SKM-1 (cell line): ENCODE data around the gene MRRF.

Experiments used
- DNase-seq: peaks from one replicate; lab custom pipeline; 2025; ENCODE audit not compliant: unreplicated experiment; lab: John Stamatoyannopoulos, UW

MRRF gene

GRCh38 chr9:122331523-122331927 is 66.8 kb downstream of the MRRF start:
- no peak for DNase-seq

DNA sequence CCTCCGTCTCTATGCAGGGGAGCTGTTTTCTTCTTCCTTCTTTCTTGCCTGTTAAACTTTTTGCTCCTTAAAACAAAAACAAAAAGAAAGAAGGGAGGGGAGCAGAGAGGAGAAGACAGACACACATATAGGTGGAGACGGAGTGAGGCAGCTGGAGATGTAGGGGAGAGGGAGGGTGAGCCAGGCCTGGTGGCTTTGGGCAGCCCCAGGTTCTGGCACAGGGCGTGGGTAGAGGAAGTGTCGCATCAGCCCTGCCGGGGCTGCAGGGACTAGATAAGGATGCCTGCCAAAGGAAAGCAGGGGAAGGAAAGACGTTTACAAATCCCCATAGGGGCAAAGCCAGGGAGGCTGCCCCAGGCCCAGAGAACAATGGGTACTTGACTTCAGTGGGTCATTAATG is 67.4 kb downstream of the MRRF start:
- no peak for DNase-seq

- DNase-seq: no peak
Observed at GRCh38 chr9:122332644-122333043, 68.0 kb downstream of the MRRF start.

- DNase-seq: no peak
Observed at GRCh38 chr9:122333169-122333808, 68.6 kb downstream of the MRRF start.

GRCh38 chr9:122334916-122335315 is 70.2 kb downstream of the MRRF start:
- DNase-seq: no peak

DNA sequence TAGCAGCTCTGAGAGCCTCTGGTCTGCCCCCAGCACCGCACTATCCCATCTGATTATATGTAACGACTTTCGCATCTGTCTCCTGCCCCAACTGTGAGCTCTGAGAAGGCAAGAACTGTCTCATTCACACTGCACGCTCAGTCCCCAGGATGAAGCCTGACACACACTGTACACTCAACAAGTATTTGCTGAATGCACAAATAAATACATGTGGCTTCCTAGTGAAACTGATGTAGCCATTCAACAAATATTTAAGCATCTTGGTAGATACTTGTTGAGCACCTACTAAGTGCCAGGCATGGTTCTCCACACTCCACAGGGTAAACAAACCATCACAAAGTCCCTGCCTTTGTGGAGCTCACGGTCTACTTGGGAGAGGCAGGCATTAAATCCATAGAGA is 71.5 kb downstream of the MRRF start:
- DNase-seq: no peak

GRCh38 chr9:122336866-122337555 is 72.3 kb downstream of the MRRF start:
- no peak for DNase-seq

GRCh38 chr9:122337556-122337929 is 72.9 kb downstream of the MRRF start:
- DNase-seq: no peak

DNA sequence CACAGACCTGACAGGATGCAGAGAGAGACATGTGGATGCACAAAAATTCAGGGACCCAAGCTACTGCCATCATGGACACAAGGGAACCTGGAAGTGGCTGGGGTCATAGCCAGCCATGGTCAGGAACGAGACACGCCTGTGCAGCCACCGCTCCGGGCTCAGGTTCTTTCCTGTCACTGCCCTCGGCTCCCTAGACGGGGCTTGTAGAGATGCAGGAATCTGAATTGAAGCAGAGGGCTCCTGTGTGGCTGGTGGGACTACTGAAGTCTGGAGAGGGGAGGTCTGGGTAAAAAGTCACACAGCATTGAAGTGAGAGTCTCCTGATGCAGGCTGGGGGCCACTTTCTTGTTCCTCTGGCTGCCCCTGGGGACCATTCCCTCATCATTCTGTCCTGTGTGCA is 73.9 kb downstream of the MRRF start:
- no peak for DNase-seq

DNA sequence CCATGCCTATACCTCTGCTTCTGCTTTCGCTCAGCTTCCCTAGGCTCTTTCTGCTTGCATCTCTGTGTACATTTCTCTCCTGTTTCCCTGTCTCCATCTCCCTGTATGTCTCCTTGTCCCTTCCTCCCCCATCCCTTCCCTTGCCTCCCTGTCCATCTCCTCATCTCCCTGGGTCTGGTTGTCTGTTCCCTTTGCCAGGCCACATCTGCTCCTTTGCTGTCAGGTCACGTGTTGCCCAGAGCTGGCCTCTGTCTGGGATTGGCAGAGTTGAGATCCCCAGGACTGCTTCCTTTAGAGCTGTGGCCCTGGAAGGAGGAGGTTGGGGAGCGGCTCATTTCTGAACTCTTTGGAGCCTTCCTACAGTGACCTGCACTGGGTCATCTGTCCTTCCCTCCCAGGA is 74.3 kb downstream of the MRRF start:
- no peak for DNase-seq

GRCh38 chr9:122339579-122339978 is 74.9 kb downstream of the MRRF start:
- no peak for DNase-seq

DNA sequence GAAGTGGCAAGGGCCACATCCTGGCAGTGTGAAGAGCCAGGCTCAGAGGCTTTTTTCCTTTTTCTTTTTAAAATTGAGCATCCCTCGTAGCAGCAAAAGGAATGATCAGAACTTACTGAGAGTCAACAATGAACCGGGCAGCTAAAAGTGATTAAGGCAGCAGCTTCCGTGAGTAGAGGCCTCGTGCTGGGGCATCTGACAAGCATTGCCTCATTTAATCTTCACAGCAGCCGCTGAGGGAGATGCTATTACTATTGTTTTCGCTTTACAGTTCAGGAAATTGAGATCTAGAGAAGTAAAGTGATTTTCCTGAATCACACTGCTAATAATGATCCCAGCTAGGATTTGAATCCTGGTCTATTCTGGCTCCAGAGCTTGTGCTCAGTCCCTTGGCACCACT is 75.5 kb downstream of the MRRF start:
- no peak for DNase-seq

GRCh38 chr9:122342323-122343050 is 77.8 kb downstream of the MRRF start:
- no peak for DNase-seq

- DNase-seq: no peak
Observed at GRCh38 chr9:122346478-122347347, 82.0 kb downstream of the MRRF start.

DNA sequence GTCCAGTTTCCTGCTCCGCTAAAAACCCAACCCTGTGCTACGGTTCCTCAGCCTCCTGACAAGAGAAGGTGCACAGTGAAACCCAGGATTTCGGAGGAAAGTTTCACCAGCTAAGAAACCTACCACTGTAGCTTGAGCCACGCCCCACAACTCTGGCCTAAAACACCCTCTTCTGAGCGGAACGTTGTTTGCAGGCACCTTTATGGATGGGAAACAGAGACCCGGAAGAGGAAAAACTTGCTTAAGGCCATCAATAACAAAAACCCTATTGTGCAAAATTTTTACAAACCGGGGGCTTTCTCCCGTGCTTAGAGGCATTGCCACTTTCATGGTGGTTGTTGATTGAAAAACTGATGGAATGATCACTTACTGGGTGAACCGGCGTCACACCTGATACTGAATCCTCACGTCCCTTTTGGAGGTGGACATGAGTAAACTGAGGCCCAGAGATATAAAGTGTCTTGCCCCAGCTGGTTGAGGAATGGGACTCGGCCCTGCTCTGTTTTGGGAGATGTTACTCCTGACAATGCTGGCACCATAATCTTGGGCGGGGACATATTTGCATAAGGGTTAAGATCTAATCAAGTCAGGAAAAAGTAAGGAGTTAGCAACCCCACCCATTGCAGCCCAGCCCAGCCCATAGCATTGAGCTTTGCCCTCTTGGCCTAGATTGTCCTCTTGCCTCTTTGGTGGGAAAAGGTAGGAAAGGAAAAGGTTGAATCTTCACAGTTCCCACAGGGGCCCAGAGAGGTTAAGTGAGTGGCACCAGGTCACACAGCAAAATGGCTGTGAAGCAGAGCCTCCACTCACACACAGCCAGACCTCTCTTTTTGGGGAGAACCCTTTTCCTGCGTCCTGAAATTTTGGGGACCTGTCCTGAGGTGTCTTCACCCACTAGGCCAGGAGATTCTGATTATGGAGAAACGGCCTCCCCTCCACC is 82.9 kb downstream of the MRRF start:
- DNase-seq: no peak

GRCh38 chr9:122348288-122348777 is 83.7 kb downstream of the MRRF start:
- no peak for DNase-seq

GRCh38 chr9:122348791-122349190 is 84.1 kb downstream of the MRRF start:
- no peak for DNase-seq

DNA sequence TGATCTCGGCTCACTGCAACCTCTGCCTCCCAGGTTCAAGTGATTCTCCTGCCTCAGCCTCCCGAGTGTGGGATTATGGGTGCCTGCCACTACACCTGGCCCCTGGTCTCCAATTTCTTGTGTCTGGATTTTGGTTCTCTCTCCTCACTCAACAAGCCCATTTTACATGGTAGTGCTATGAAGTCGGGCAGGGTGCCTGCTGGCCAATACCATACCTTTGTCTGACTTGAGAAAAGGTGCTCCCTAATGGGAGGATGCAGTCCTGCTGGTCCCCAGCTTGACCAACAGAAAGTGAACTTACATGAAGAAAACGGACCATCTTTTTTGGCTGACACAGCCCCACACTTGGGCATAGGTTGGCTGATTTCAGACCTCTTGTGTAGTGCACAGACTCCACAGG is 84.5 kb downstream of the MRRF start:
- DNase-seq: no peak

DNA sequence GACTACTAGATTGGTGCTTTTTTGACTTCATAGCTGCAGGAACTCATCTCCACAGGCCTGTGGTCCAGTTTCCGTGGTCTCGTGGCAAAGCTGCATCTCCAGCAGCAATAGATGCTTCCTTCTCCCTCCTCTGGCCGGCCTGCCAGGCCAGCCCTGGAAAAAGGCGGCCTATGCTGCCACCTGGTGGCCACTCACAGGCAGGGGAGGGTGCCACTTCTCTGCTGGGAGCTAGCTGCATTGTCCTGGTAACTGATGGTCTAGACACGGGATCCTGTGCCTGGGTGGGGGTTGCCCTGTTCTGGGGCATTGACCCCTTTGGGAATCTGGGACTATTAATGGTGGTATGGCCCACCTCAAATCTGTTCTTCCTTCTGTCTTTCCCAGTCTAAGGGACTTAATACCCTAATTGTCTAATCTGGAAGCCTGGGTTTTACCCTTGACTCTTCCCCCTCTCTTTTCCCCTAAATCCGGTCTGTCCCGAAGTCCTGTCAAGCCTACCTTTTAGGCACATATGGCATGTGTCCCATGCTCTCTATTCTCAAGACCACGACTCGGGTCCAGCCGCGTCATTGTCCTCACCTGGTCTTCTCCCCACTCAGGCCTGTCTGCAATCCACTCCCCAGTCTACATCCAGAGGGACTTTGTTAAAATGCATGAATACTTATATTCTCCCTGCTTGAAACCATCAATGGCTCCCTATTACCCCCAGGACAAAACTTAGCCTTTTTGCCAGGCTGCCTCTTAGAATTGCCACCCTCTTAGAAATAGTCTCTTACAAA is 86.1 kb downstream of the MRRF start:
- peak; percentile 40 for DNase-seq
